ENCODE data around the gene STX4.

The STX4 gene

DNA sequence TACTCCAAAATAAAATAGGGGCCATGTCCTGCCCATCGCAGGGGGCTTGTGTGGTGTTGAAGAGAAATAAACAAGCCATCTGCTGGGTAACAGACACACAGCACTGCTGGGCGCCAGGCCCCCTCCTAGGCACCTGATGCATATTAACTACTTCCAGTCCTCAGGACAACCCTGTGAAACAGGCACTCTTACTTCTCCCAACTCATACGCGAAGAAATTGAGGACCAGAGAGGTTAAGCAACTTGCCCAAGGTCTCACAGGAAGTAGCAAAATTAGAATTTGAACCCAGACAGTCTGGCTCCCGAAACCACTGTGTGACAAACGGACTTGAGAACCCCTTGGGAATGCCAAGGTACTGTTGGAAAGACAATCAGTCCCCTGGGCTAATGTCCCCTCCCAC, 25.7 kb upstream of the STX4 start:
- TF ChIP-seq, protein P1, sequence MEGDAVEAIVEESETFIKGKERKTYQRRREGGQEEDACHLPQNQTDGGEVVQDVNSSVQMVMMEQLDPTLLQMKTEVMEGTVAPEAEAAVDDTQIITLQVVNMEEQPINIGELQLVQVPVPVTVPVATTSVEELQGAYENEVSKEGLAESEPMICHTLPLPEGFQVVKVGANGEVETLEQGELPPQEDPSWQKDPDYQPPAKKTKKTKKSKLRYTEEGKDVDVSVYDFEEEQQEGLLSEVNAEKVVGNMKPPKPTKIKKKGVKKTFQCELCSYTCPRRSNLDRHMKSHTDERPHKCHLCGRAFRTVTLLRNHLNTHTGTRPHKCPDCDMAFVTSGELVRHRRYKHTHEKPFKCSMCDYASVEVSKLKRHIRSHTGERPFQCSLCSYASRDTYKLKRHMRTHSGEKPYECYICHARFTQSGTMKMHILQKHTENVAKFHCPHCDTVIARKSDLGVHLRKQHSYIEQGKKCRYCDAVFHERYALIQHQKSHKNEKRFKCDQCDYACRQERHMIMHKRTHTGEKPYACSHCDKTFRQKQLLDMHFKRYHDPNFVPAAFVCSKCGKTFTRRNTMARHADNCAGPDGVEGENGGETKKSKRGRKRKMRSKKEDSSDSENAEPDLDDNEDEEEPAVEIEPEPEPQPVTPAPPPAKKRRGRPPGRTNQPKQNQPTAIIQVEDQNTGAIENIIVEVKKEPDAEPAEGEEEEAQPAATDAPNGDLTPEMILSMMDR (IDR thresholded peaks at IDR 0.05; ENCODE audit: low read depth, low read length) = no peak
- no peak overlapping the region for H3K4me3 ChIP-seq (ENCODE audit: low read depth, low read length)
- H3K36me3 ChIP-seq = no peaks in the 10 kb centered on the region
- no peak for DNase-seq
- no peaks in the 10 kb centered on the region for H3K9me3 ChIP-seq (ENCODE audit: severe bottlenecking)
- no peaks in the 10 kb centered on the region for H3K27me3 ChIP-seq (ENCODE audit: insufficient read depth, low read depth, severe bottlenecking)
- H3K27ac ChIP-seq = peak overlapping the region; percentile 94

DNA sequence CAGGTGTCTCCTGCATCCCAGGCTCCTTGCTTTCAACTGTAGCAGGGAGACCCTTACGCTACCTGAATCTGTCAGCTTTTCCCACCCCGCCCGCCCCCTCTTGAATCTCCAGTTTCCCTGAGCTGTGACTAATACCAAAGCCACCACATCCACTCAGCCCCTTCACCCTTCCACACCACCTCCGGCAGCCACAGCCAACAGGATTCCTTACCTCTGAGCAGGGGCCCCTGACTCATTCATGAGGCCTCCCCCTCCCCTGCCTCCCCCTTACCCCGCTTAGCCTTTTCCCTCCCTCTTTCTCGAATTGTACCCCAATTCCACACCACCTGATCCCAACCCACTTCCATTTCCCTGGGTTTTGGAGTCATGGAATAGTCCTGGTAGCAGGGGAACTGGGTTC, 25.2 kb upstream of the STX4 start:
- Histone ChIP-seq H3K36me3 (no peaks in the 10 kb centered on the region), H3K9me3 (ENCODE audit: severe bottlenecking) (no peaks in the 10 kb centered on the region), H3K4me3 (ENCODE audit: low read depth, low read length) (no peak overlapping the region), H3K27ac (no peak overlapping the region), H3K27me3 (ENCODE audit: insufficient read depth, low read depth, severe bottlenecking) (no peaks in the 10 kb centered on the region)
- TF ChIP-seq, protein P1 (IDR thresholded peaks at IDR 0.05; ENCODE audit: low read depth, low read length) = no peak
- no peak for DNase-seq

DNA sequence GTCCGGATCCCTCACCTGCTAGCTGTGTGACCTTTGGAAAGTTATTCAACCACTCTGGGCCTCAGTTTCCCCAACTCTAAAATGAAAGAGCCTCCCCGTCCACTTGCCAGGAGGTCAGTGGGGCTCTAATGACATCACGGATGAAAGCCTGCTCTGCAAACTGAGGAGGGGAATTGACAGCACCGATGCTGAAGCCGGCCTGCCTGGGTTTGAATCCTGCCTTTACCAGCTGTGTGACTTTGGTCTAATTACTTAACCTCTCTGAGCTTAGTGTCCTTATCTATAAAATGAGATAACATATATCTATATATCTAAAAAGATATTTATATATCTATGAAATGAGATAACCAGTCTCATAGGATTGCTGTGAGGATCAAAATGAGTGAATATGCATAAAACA, 24.8 kb upstream of the STX4 start:
- H3K4me3 ChIP-seq (ENCODE audit: low read depth, low read length) = no peak overlapping the region
- no peak overlapping the region for H3K27ac ChIP-seq
- no peaks in the 10 kb centered on the region for H3K27me3 ChIP-seq (ENCODE audit: insufficient read depth, low read depth, severe bottlenecking)
- H3K9me3 ChIP-seq (ENCODE audit: severe bottlenecking) = no peaks in the 10 kb centered on the region
- no peak for DNase-seq
- H3K36me3 ChIP-seq = no peaks in the 10 kb centered on the region
- TF ChIP-seq, protein P1 (IDR thresholded peaks at IDR 0.05; ENCODE audit: low read depth, low read length) = no peak

DNA sequence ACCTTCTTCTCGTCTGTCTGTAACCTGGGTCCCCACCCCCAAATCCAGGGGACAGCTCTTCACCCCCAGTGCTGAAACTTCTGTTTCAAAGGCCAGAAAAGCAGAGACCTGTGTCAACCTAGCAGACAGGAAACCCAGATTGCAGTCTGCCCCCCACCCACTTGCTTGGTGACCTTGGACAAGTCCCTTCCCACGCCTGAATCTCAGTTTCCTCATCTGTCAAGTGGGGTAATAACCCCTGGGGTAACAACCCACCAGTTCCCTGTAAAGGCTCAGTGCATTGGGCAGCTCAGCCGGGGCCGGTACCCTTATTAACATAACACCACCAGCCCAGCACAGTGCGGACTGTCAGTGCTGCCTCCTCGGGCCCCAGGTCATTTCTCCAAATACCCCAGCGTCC, 24.2 kb upstream of the STX4 start:
- no peaks in the 10 kb centered on the region for H3K9me3 ChIP-seq (ENCODE audit: severe bottlenecking)

DNA sequence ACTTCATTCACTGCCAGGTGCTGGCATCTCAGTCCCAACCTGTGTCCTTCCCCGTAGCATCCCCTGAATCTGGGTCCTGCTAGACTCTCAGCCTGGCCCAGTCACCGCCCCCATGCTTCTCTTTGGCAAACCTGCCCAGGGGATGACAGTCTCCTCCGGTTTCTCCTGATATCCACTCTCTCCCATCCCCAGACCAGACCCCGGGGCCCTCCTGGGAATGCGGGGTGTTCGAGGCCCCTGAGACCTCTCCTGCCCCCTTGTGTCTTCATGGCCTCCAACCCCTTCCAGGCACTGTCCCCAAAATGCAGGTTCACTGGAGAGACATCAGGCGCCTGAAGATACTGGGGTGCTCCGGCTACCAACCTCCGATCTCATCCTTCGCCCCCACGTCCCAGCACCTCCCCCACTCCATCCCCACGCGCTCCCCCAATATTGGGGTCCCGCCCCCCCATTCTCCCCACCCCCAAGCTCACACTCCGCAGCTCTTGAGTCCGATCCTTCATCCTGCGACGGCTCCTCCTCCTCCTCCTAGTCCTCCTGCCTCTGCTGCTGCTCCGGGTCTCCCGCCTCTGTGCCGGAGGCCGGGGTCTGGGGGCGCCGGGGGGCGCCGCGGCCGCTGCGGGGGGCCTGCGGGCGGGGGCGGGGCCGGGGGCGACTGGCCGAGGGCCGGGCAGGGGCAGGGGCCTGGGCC, 23.3 kb upstream of the STX4 start:
- H3K27me3 ChIP-seq (ENCODE audit: insufficient read depth, low read depth, severe bottlenecking) = no peaks in the 10 kb centered on the region
- no peaks in the 10 kb centered on the region for H3K9me3 ChIP-seq (ENCODE audit: severe bottlenecking)
- TF ChIP-seq, protein P1 (IDR thresholded peaks at IDR 0.05; ENCODE audit: low read depth, low read length) = 0 out of 2 replicates have a peak, but pooled peaks have one; percentile 13
- no peak overlapping the region for H3K27ac ChIP-seq
- peak overlapping the region; percentile 35 for H3K4me3 ChIP-seq (ENCODE audit: low read depth, low read length)
- no peak for DNase-seq
- H3K36me3 ChIP-seq = no peaks in the 10 kb centered on the region

More for the DNA sequence above, 24.2 kb upstream of the STX4 start:
- H3K27me3 ChIP-seq (ENCODE audit: insufficient read depth, low read depth, severe bottlenecking) = no peaks in the 10 kb centered on the region
- DNase-seq = no peak
- TF ChIP-seq, protein P1 (IDR thresholded peaks at IDR 0.05; ENCODE audit: low read depth, low read length) = no peak
- no peaks in the 10 kb centered on the region for H3K36me3 ChIP-seq
- H3K27ac ChIP-seq = no peak overlapping the region
- H3K4me3 ChIP-seq (ENCODE audit: low read depth, low read length) = no peak overlapping the region
